ENCODE results near the gene HBA1.

The HBA1 gene

GRCh38 chr16:142405-142967 is 34.0 kb upstream of the HBA1 start:
- no peak for TF ChIP-seq CTCF (IDR thresholded peaks at IDR 0.05; ENCODE audit: low read depth, low read length)
- no peak overlapping the region for H3K4me3 ChIP-seq (ENCODE audit: low read depth, low read length)

- H3K4me3 ChIP-seq (ENCODE audit: low read depth, low read length) = no peak overlapping the region
- no peak for TF ChIP-seq CTCF (IDR thresholded peaks at IDR 0.05; ENCODE audit: low read depth, low read length)
Observed at GRCh38 chr16:143047-143446, 33.4 kb upstream of the HBA1 start.

- no peak for TF ChIP-seq CTCF (IDR thresholded peaks at IDR 0.05; ENCODE audit: low read depth, low read length)
- H3K4me3 ChIP-seq (ENCODE audit: low read depth, low read length) = no peak overlapping the region
Observed at GRCh38 chr16:143456-143855, 33.0 kb upstream of the HBA1 start.

GRCh38 chr16:144797-145252 is 31.7 kb upstream of the HBA1 start:
- TF ChIP-seq CTCF (IDR thresholded peaks at IDR 0.05; ENCODE audit: low read depth, low read length) = no peak
- no peak overlapping the region for H3K4me3 ChIP-seq (ENCODE audit: low read depth, low read length)

- no peak overlapping the region for H3K4me3 ChIP-seq (ENCODE audit: low read depth, low read length)
- no peak for TF ChIP-seq CTCF (IDR thresholded peaks at IDR 0.05; ENCODE audit: low read depth, low read length)
Observed at GRCh38 chr16:146646-147045, 29.8 kb upstream of the HBA1 start.

- no peak for TF ChIP-seq CTCF (IDR thresholded peaks at IDR 0.05; ENCODE audit: low read depth, low read length)
- H3K4me3 ChIP-seq (ENCODE audit: low read depth, low read length) = 0 out of 2 replicates have a peak overlapping the region, but pooled peaks have one; percentile 10
Observed at GRCh38 chr16:149024-149660, 27.3 kb upstream of the HBA1 start.

Measured in WI38 (cell line).